Activated CD8-positive, alpha-beta memory T cell treated with anti-CD3 and anti-CD28 coated beads for 36 hours (primary cell): Measurements from ENCODE around the gene SPDYE4. TPM values are rescaled to one million over a fixed set of nuclear protein-coding genes. Genes with fewer than 3 reads are reported as not detected.

ENCODE experiments used
- CTCF ChIA-PET: fragments of 350-600 bp; sonication (Branson Sonifier 250); formaldehyde crosslinking; loops from one replicate; lab custom pipeline; 2021; ENCODE audit warnings: antibody characterized with exemption; lab: Charles Lee
- POLR2A ChIA-PET: fragments of 350-600 bp; sonication (Branson Sonifier 250); formaldehyde crosslinking; loops from one replicate; lab custom pipeline; 2021; ENCODE audit warnings: antibody characterized with exemption; lab: Charles Lee
- total RNA-seq, 2 experiments: library from RNA; stranded (reverse); gene quantifications; one replicate each; pipeline ENCODE4 v1.2.3, GENCODE V29; 2021

The SPDYE4 gene
- total RNA-seq, 2 experiments from 2014 or later, result not detected

DNA sequence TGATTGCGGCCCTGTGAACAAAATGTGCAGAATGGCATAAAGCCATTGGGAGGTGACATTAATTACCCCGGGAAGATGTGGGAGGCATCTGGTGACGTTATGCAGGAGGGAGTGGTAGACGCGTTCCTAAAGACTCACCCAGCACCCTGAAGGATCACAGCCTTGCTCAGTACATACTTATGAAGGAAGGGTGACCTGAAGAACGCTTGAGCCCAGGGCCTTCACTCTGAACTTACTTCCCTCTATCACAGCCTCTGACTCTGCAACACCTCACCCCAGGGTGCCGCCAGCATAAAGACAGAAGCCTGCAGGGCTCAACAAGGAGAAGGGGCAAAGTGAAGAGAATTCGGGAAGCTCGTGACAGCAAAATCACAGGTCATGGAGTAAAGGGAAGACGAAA is 31.4 kb upstream of the SPDYE4 start:
- ChIA-PET POLR2A (no interaction called here), CTCF (no interaction called here)

GRCh38 chr17:8788998-8789397 is 30.7 kb upstream of the SPDYE4 start:
- CTCF ChIA-PET, result interaction anchor here (1.7 kb wide), 1 partner anchor 106 kb away, joined by 3 read pairs; no protein-coding TSS in a partner anchor
- POLR2A ChIA-PET, result no interaction called here

GRCh38 chr17:8785547-8786413 is 27.4 kb upstream of the SPDYE4 start:
- ChIA-PET POLR2A (no interaction called here), CTCF (interaction anchor here (0.6 to 2.5 kb wide), 16 partner anchors 9 to 726 kb away, joined by 3 to 10 read pairs (median 3); partner anchors contain the start of gene RNF222)

GRCh38 chr17:8782176-8782575 is 23.8 kb upstream of the SPDYE4 start:
- POLR2A ChIA-PET, result no interaction called here

DNA sequence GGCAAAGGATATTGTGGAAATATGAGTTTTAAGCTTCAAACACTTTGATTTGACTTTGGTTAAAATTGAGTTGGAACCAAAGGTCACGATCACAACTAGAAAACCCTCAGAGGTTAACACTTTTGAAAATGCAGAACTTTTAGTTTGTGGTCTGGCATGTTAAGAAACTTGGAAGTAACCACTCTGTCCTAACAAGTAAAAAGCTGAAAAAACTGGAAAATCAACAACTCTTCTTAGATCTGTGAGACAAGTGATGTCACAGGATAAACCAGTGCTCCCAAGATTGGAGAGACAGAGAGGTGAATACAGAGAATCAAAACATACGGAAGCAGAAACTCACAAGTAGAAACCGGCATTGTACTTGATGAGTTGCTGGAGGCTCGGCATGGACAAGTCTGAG is 23.4 kb upstream of the SPDYE4 start:
- POLR2A ChIA-PET, result no interaction called here
- CTCF ChIA-PET, result interaction anchor here (1.0 to 1.2 kb wide), 2 partner anchors 25 to 217 kb away, joined by 3 read pairs; no protein-coding TSS in a partner anchor

More at GRCh38 chr17:8782176-8782575, 23.8 kb upstream of the SPDYE4 start:
- CTCF ChIA-PET, result interaction anchor here (1.0 to 1.2 kb wide), 2 partner anchors 25 to 216 kb away, joined by 3 read pairs; no protein-coding TSS in a partner anchor

DNA sequence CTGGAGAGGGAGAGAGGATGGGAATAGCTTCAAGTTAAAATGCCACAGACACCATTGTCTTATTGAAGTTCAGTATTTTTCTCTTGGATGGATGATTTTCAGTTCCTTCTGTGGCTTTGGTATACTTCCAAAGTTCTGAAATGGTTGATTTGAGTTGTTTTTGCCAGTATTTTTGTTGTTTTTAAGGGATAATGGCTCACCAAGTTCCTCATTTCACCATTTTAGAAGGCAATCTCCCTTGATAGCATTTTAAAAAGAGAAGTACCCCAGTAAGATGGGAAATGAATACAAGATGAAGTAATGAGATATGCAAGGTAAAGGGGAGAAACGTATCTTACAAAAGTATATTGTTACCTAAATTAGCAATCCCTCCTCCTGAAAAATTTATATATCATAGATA is 18.5 kb upstream of the SPDYE4 start:
- ChIA-PET CTCF (no interaction called here), POLR2A (no interaction called here)

- ChIA-PET POLR2A (no interaction called here), CTCF (interaction anchor here (1.1 kb wide), 1 partner anchor 31 kb away, joined by 3 read pairs; no protein-coding TSS in a partner anchor)
These were observed 17.9 kb upstream of the SPDYE4 start for GRCh38 chr17:8776248-8776647.

DNA sequence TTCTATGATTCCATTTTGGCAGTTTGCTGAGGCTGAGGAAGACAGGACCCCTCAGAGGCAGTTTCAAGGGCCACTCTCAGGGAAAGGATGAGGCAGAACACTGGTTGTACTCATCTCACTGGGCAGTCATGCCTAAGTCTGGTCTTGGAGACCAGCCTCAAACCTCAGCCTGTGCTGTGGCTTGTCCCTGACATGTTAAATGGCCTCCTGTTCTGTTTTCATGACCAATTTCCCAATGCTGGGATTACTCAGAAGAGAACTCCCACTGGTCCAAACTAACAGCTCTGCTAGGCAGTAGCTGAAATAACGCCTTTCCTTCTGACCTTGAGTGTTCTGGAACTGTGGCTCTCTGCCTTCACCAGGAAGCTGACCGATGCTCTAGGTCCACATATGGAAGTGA is 8.4 kb upstream of the SPDYE4 start:
- ChIA-PET CTCF (no interaction called here), POLR2A (no interaction called here)

DNA sequence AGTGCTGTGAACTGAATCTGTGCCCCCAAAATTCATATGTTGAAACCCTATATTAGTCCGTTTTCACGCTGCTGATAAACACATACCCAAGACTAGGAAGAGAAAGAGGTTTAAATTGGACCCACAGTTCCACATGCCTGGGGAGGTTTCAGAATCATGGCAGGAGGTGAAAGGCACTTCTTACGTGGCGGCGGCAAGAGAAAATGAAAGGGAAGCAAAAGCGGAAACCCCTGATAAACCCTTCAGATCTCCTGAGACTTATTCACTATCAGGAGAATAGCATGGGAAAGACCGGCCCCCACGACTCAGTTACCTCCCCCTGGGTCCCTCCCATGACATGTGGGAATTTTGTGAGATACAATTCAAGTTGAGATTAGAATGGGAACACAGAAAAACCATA is 3.7 kb upstream of the SPDYE4 start:
- POLR2A ChIA-PET, result no interaction called here
- CTCF ChIA-PET, result interaction anchor here (0.6 to 1.5 kb wide), 2 partner anchors 24 to 40 kb away, joined by 3 to 4 read pairs; no protein-coding TSS in a partner anchor

GRCh38 chr17:8757189-8757588 is 1.2 kb downstream of the SPDYE4 start:
- ChIA-PET POLR2A (no interaction called here), CTCF (no interaction called here)

DNA sequence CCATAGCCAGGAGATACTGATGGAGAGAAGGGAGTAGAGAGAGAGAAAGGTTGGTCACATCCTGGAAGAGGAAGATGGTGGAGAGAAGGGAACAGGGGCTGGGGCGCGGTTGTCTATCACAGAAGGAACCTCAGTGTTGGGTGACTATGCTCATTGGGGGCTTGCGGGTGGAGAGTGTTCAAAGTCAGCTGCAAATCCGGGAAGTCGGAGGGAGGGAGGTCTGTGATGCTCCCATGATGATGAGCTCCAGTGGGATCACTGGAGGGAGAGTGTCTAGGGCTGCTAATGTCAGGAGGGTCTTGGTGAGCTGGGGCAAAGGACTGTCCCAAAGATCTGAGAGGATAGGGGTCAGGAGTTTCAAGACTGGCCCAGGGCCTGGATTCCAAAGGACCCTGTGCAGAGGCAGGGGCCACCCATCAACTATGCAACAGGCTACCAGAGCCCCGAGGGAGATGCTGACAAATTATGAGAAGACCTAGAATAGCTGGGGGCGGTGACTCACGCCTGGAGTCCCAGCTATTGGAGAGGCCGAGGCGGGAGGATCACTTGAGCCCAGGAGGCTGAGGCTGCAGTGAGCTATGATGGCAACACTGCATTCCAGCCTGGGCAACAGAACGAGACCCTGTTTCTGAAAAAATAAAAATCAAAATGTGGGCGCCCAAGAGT is 2.6 kb downstream of the SPDYE4 start:
- CTCF ChIA-PET, result no interaction called here
- POLR2A ChIA-PET, result no interaction called here

- ChIA-PET POLR2A (no interaction called here), CTCF (interaction anchor here (1.8 kb wide), 1 partner anchor 31 kb away, joined by 6 read pairs; no protein-coding TSS in a partner anchor)
These were observed 3.5 kb downstream of the SPDYE4 start for GRCh38 chr17:8754890-8755289.

GRCh38 chr17:8753976-8754440 is 4.3 kb downstream of the SPDYE4 start:
- ChIA-PET POLR2A (no interaction called here), CTCF (interaction anchor here (1.8 kb wide), 1 partner anchor 32 kb away, joined by 6 read pairs; no protein-coding TSS in a partner anchor)

DNA sequence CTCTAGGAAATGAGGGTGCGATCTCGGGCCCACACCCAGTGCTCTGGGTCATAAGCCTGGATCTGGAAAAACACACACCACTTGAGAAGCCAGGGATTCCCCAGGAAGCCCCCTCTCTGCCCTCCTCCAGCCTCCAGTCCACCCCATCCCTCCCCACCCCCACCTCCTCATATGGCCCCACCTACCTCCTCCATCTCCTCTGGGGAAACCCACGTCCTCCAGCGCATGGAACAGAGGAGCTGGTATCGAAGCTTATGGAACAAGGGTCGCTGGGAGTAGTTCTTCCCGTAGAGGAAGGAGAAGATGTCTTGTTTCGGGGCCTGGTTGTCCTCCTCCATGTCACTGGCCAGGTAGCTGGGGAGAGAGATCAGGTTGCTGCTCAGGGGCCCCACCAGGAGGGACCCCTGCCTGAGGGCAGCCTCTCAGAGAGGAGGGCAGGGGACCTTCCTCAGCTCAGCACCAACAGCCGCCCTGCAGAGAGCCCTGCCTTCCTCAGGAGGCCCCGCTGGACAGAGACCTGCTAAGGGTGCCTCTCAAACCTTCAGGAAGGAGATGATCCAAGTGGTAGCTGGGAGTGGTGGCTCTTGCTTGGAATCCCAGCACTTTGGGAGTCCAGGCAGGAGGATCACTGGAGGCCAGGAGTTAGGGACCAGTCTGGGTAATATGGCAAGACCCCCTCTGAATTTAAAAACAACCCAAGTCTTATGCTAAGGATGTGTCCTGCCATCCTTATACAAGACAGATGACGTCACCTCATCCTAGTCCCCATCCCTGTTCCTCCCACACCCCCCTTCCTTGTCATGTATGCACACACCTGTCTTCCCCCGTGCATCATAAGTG is 5.0 kb downstream of the SPDYE4 start:
- ChIA-PET CTCF (interaction anchor here (0.5 to 1.8 kb wide), 4 partner anchors 12 to 248 kb away, joined by 3 to 6 read pairs (median 4); no protein-coding TSS in a partner anchor), POLR2A (no interaction called here)

DNA sequence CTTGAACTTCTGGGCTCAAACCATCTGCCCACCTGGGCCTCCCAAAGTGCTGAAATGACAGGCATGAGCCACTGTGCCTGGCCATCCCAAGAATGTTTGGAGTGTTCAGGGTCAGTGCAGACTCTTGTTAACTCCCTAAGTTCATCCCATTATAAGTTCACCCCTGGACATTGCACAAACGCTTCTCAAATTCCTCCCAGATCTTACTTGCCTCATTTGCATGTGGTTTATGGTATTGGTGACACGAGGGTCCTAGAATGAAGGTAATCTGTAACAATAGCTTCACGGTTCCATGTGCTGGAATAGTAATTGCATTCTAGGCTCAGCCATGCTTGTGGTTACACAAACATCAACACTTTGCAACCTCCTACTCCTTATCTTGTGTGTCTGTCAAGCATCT is 8.7 kb downstream of the SPDYE4 start:
- ChIA-PET POLR2A (no interaction called here), CTCF (no interaction called here)

DNA sequence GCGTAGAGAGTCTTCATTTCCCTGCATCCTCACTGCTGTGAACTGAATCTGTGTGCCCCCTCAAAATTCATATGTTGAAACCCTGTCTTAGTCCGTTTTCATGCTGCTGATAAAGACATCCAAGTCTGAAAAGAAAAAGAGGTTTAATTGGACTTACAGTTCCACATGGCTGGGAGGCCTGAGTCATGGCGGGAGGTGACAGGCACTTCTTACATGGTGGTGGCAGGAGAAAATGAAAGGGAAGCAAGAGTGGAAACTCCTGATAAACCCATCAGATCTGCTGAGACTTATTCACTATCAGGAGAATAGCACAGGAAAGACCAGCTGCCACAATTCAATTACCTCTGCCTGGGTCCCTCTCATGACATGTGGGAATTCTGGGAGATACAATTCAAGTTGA is 10.6 kb downstream of the SPDYE4 start:
- CTCF ChIA-PET, result interaction anchor here (0.6 to 2.8 kb wide), 2 partner anchors 207 to 337 kb away, joined by 7 to 20 read pairs; no protein-coding TSS in a partner anchor
- POLR2A ChIA-PET, result no interaction called here

DNA sequence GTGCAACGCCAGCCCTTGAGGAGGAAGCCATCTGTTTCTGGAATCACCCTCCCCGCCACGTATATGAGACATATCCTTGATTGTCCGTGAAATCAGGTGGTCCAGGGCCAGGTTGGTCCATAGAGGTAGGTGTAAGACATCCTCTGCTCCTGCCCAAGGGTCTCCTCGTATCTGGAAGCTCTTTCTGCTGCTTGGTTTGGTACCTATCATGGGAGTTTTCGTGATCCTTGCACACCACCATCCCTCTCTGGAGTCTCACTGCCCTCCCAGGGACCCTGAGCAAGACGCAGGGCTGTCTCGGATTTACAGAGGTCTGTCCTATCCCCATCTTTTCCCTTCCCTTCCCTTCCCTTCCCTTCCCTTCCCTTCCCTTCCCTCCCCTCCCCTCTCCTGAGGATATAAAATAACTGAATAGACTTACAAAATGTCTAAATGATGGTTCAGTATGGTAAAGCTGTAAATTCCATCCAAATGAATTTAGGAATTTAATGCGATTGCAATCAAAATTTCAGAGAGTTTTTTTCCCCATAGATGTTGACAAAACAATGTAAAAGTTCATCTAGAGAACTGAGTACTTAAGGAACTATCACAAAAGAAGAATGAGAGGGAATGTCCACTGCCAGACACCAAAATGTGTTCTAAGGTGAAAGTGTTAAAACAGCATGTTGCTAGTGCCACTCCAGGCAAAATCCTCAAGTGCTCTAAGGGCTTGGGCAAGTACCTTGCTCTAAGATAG is 11.7 kb downstream of the SPDYE4 start:
- ChIA-PET CTCF (interaction anchor here (0.7 to 2.8 kb wide), 11 partner anchors 10 to 446 kb away, joined by 3 to 20 read pairs (median 4); partner anchors contain the start of gene SPDYE4), POLR2A (interaction anchor here (1.5 kb wide), 1 partner anchor 363 kb away, joined by 5 read pairs; no protein-coding TSS in a partner anchor)
